WTC11 (cell line): ENCODE data around the gene MAML3. TPM values are rescaled to one million over a fixed set of nuclear protein-coding genes. Genes with fewer than 3 reads are reported as not detected.

Experiments
- ATAC-seq: fragments of 200-7000 bp; cut with Tn5 transposase; 2 replicates; pipeline ENCODE4 v1.10.0; 2021; ENCODE audit warnings: mild to moderate bottlenecking, moderate library complexity
- CTCF ChIA-PET: fragments of 300-600 bp; sonication (Branson Sonifier 250); formaldehyde crosslinking; loops from one replicate; lab custom pipeline; 2021; ENCODE audit warnings: antibody characterized with exemption; lab: Charles Lee
- POLR2A ChIA-PET: fragments of 350-600 bp; sonication (Branson Sonifier 250); formaldehyde crosslinking; loops from one replicate; lab custom pipeline; 2021; ENCODE audit warnings: antibody characterized with exemption; lab: Charles Lee
- DNase-seq: peaks from one replicate; pipeline ENCODE4 v3.0.0; 2021; ENCODE audit warnings: low spot score
- H3K27ac Mint-ChIP-seq: 2 replicates; pipeline ENCODE4 v1.8.0; 2021; ENCODE audit warnings: mixed read lengths
- H3K27me3 Mint-ChIP-seq: 2 replicates; pipeline ENCODE4 v1.8.0; 2021; ENCODE audit warnings: low read depth, mild to moderate bottlenecking, moderate library complexity, mixed read lengths
- H3K36me3 Mint-ChIP-seq: 2 replicates; pipeline ENCODE4 v1.8.0; 2021; ENCODE audit warnings: mixed read lengths
- H3K4me1 Mint-ChIP-seq: 2 replicates; pipeline ENCODE4 v1.8.0; 2022; ENCODE audit warnings: mixed read lengths
- H3K4me3 Mint-ChIP-seq: 2 replicates; pipeline ENCODE4 v1.8.0; 2021; ENCODE audit warnings: mild to moderate bottlenecking, moderate library complexity, mixed read lengths
- H3K9me3 Mint-ChIP-seq: 2 replicates; pipeline ENCODE4 v1.8.0; 2021; ENCODE audit warnings: mixed read lengths
- ESRRA ChIP-seq: sonication (generic); formaldehyde crosslinking; IDR thresholded peaks from 2 replicates; pipeline ENCODE4 v1.8.1; 2022; ENCODE audit warnings: mild to moderate bottlenecking, missing genetic modification reagents, borderline replicate concordance
- FOXJ3 ChIP-seq: sonication (generic); formaldehyde crosslinking; IDR thresholded peaks from 2 replicates; pipeline ENCODE4 v1.9.0; 2021; ENCODE audit warnings: missing genetic modification reagents, mild to moderate bottlenecking, borderline replicate concordance
- FOXK1 ChIP-seq: sonication (generic); formaldehyde crosslinking; IDR thresholded peaks from 2 replicates; pipeline ENCODE4 v1.8.0; 2022; ENCODE audit warnings: mild to moderate bottlenecking, moderate library complexity, missing genetic modification reagents
- IRF2 ChIP-seq: sonication (generic); formaldehyde crosslinking; IDR thresholded peaks from 2 replicates; pipeline ENCODE4 v1.8.0; 2022; ENCODE audit warnings: low read depth, missing genetic modification reagents, borderline replicate concordance
- MYBL2 ChIP-seq: sonication (generic); formaldehyde crosslinking; IDR thresholded peaks from 2 replicates; pipeline ENCODE4 v1.8.1; 2023; ENCODE audit warnings: mild to moderate bottlenecking, moderate library complexity, missing genetic modification reagents
- NFYB ChIP-seq: sonication (generic); formaldehyde crosslinking; conservative IDR thresholded peaks from 2 replicates; pipeline ENCODE4 v1.8.0; 2022; ENCODE audit warnings: low read depth, missing genetic modification reagents
- SMAD3 ChIP-seq: sonication (generic); formaldehyde crosslinking; IDR thresholded peaks from 2 replicates; pipeline ENCODE4 v1.8.0; 2022; ENCODE audit warnings: missing genetic modification reagents, mild to moderate bottlenecking, borderline replicate concordance
- TEAD4 ChIP-seq: sonication (generic); formaldehyde crosslinking; IDR thresholded peaks from 2 replicates; pipeline ENCODE4 v1.8.0; 2022; ENCODE audit warnings: mild to moderate bottlenecking, missing genetic modification reagents
- ZNF219 ChIP-seq: sonication (generic); formaldehyde crosslinking; IDR thresholded peaks from 2 replicates; pipeline ENCODE4 v1.8.0; 2023; ENCODE audit warnings: missing genetic modification reagents, mild to moderate bottlenecking, borderline replicate concordance
- ZNF232 ChIP-seq: sonication (generic); formaldehyde crosslinking; IDR thresholded peaks from 2 replicates; pipeline ENCODE4 v1.8.0; 2022; ENCODE audit warnings: mild to moderate bottlenecking, missing genetic modification reagents
- ZNF263 ChIP-seq: sonication (generic); formaldehyde crosslinking; IDR thresholded peaks from 2 replicates; pipeline ENCODE4 v1.8.1; 2022; ENCODE audit warnings: low read depth, mild to moderate bottlenecking, moderate library complexity, missing genetic modification reagents
- ZNF671 ChIP-seq: fragments of 250-450 bp; sonication (Bioruptor Pico); IDR thresholded peaks from 2 replicates; pipeline ENCODE4 v1.8.0; 2021; ENCODE audit warnings: mild to moderate bottlenecking
- total RNA-seq: library from RNA; stranded (reverse); gene quantifications from 3 replicates; pipeline ENCODE4 v1.2.3, GENCODE V29; 2021
- TF ChIP-seq, protein P1 (sequence below): sonication (generic); formaldehyde crosslinking; IDR thresholded peaks from 2 replicates; pipeline ENCODE4 v1.8.1; 2022; ENCODE audit warnings: mild to moderate bottlenecking, missing genetic modification reagents, moderate library complexity, borderline replicate concordance
- TF ChIP-seq, protein P2 (sequence below): fragments of 250-450 bp; sonication (Bioruptor Pico); IDR thresholded peaks from 2 replicates; pipeline ENCODE4 v1.8.0; 2021; ENCODE audit warnings: mild to moderate bottlenecking
- TF ChIP-seq, protein P3 (sequence below): sonication (generic); formaldehyde crosslinking; IDR thresholded peaks from 2 replicates; pipeline ENCODE4 v1.8.1; 2023; ENCODE audit warnings: mild to moderate bottlenecking, missing genetic modification reagents, moderate library complexity
- TF ChIP-seq, protein P4 (sequence below): sonication (generic); formaldehyde crosslinking; IDR thresholded peaks from 2 replicates; pipeline ENCODE4 v1.8.0; 2023; ENCODE audit warnings: mild to moderate bottlenecking, missing genetic modification reagents
- TF ChIP-seq, protein P5 (sequence below): sonication (generic); formaldehyde crosslinking; IDR thresholded peaks from 2 replicates; pipeline ENCODE4 v1.8.1; 2022; ENCODE audit warnings: low read depth, mild to moderate bottlenecking, moderate library complexity, missing genetic modification reagents, borderline replicate concordance
- TF ChIP-seq, protein P6 (sequence below): fragments of 200-600 bp; IDR thresholded peaks from 2 replicates; pipeline ENCODE4 v1.8.0; 2022; ENCODE audit warnings: antibody characterized with exemption

The MAML3 gene
- total RNA-seq, 1 experiment from 2014 or later = 7.4 TPM

DNA sequence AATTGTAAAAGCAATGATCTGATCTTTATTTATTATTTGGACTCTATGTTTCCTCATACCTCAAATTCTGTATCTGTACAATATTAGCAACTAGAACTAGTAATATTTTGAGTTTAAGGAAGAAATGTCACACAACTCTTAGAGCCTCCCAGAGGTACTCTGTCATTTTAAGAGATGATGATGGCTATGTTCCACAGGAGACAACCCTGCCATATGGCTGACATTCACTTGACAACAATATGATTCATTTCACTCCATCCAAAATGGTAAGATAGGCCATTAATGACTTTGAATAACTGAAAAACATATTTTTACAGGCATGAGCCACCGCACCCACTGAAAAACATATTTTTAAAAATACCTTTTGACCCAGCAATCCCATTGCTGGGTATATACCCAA, 190.3 kb downstream of the MAML3 start (continued):
- TF ChIP-seq IRF2 (CRISPR knock-in tag) (no peak), FOXK1 (CRISPR knock-in tag) (no peak), FOXJ3 (CRISPR knock-in tag) (no peak), TEAD4 (CRISPR knock-in tag) (no peak), MYBL2 (CRISPR knock-in tag) (no peak), ESRRA (CRISPR knock-in tag) (no peak)
- TF ChIP-seq, protein P1, sequence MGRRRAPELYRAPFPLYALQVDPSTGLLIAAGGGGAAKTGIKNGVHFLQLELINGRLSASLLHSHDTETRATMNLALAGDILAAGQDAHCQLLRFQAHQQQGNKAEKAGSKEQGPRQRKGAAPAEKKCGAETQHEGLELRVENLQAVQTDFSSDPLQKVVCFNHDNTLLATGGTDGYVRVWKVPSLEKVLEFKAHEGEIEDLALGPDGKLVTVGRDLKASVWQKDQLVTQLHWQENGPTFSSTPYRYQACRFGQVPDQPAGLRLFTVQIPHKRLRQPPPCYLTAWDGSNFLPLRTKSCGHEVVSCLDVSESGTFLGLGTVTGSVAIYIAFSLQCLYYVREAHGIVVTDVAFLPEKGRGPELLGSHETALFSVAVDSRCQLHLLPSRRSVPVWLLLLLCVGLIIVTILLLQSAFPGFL (CRISPR knock-in tag) = no peak
- TF ChIP-seq, protein P2, sequence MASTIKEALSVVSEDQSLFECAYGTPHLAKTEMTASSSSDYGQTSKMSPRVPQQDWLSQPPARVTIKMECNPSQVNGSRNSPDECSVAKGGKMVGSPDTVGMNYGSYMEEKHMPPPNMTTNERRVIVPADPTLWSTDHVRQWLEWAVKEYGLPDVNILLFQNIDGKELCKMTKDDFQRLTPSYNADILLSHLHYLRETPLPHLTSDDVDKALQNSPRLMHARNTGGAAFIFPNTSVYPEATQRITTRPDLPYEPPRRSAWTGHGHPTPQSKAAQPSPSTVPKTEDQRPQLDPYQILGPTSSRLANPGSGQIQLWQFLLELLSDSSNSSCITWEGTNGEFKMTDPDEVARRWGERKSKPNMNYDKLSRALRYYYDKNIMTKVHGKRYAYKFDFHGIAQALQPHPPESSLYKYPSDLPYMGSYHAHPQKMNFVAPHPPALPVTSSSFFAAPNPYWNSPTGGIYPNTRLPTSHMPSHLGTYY (CRISPR knock-in tag) = no peak
- TF ChIP-seq, protein P3, sequence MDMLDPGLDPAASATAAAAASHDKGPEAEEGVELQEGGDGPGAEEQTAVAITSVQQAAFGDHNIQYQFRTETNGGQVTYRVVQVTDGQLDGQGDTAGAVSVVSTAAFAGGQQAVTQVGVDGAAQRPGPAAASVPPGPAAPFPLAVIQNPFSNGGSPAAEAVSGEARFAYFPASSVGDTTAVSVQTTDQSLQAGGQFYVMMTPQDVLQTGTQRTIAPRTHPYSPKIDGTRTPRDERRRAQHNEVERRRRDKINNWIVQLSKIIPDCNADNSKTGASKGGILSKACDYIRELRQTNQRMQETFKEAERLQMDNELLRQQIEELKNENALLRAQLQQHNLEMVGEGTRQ = no peak
- TF ChIP-seq, all 79 proteins: peak for 0

DNA sequence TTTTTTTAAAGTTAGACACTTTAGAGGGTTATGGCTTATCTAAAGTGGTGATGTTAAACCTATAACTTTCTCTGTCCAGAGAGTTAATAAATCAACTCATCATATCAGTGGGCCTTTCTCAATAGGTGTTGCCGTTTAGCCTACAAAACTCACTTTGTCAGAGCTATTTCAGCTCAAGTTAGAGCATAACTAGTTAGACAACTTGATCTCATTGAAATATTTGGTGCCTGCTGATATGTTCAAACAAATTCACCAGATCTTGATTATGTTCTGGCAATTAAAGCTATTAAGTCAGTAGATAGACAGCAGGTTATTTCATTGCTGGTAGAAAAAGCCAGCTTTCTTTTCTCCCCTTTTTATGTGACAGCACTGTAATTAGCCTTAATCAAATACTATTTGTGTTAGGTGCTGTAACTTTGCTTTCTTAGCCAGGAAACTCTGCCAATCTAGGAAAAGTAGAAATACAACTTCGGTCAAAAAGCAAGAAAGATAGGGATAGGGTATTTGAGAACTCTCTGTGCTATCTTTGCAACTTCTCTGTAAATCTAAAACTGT, 191.8 kb downstream of the MAML3 start:
- H3K9me3 Mint-ChIP-seq = no peaks in the 10 kb centered on the region
- TF ChIP-seq ZNF232 (CRISPR knock-in tag) (no peak), SMAD3 (CRISPR knock-in tag) (no peak), FOXJ3 (CRISPR knock-in tag) (no peak), NFYB (no peak), ZNF263 (CRISPR knock-in tag) (no peak), ZNF671 (CRISPR knock-in tag) (no peak), ZNF219 (no peak)
- TF ChIP-seq, protein P4, sequence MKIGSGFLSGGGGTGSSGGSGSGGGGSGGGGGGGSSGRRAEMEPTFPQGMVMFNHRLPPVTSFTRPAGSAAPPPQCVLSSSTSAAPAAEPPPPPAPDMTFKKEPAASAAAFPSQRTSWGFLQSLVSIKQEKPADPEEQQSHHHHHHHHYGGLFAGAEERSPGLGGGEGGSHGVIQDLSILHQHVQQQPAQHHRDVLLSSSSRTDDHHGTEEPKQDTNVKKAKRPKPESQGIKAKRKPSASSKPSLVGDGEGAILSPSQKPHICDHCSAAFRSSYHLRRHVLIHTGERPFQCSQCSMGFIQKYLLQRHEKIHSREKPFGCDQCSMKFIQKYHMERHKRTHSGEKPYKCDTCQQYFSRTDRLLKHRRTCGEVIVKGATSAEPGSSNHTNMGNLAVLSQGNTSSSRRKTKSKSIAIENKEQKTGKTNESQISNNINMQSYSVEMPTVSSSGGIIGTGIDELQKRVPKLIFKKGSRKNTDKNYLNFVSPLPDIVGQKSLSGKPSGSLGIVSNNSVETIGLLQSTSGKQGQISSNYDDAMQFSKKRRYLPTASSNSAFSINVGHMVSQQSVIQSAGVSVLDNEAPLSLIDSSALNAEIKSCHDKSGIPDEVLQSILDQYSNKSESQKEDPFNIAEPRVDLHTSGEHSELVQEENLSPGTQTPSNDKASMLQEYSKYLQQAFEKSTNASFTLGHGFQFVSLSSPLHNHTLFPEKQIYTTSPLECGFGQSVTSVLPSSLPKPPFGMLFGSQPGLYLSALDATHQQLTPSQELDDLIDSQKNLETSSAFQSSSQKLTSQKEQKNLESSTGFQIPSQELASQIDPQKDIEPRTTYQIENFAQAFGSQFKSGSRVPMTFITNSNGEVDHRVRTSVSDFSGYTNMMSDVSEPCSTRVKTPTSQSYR = no peak
- TF ChIP-seq, protein P5, sequence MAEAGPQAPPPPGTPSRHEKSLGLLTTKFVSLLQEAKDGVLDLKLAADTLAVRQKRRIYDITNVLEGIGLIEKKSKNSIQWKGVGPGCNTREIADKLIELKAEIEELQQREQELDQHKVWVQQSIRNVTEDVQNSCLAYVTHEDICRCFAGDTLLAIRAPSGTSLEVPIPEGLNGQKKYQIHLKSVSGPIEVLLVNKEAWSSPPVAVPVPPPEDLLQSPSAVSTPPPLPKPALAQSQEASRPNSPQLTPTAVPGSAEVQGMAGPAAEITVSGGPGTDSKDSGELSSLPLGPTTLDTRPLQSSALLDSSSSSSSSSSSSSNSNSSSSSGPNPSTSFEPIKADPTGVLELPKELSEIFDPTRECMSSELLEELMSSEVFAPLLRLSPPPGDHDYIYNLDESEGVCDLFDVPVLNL (CRISPR knock-in tag) = no peak
- TF ChIP-seq, protein P6, sequence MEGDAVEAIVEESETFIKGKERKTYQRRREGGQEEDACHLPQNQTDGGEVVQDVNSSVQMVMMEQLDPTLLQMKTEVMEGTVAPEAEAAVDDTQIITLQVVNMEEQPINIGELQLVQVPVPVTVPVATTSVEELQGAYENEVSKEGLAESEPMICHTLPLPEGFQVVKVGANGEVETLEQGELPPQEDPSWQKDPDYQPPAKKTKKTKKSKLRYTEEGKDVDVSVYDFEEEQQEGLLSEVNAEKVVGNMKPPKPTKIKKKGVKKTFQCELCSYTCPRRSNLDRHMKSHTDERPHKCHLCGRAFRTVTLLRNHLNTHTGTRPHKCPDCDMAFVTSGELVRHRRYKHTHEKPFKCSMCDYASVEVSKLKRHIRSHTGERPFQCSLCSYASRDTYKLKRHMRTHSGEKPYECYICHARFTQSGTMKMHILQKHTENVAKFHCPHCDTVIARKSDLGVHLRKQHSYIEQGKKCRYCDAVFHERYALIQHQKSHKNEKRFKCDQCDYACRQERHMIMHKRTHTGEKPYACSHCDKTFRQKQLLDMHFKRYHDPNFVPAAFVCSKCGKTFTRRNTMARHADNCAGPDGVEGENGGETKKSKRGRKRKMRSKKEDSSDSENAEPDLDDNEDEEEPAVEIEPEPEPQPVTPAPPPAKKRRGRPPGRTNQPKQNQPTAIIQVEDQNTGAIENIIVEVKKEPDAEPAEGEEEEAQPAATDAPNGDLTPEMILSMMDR = no peak
- POLR2A ChIA-PET = interaction anchor here (1.6 kb wide), 1 partner anchor 189 kb away, joined by 5 read pairs; no protein-coding TSS in a partner anchor
- DNase-seq (no peak), ATAC-seq (no peak)
- no peak overlapping the region for H3K4me3 Mint-ChIP-seq
- peaks cover 6% of the 10 kb centered on the region; the same call in 1 of the 2 replicates for H3K27me3 Mint-ChIP-seq
- H3K36me3 Mint-ChIP-seq = no peaks in the 10 kb centered on the region
- H3K27ac Mint-ChIP-seq = no peak overlapping the region
- peaks cover 16% of the 10 kb centered on the region for H3K4me1 Mint-ChIP-seq
- CTCF ChIA-PET = interaction anchor here (1.7 kb wide), 1 partner anchor 50 kb away, joined by 3 read pairs; no protein-coding TSS in a partner anchor
